HL-60 (cell line): ENCODE results near the gene MEF2A.

Source experiments
- GABPA ChIP-seq: IDR thresholded peaks from 2 replicates; pipeline ENCODE4 v1.6.1; 2012; ENCODE audit warnings: low read depth
- POLR2AphosphoS5 ChIP-seq: IDR thresholded peaks from 2 replicates; pipeline ENCODE4 v1.6.1; 2012; ENCODE audit warnings: low read depth
- TF ChIP-seq, protein P1 (sequence below): IDR thresholded peaks from one replicate; pipeline ENCODE4 v1.5.1; 2011; ENCODE audit warnings: low read length, control low read depth, inconsistent platforms; ENCODE audit not compliant: insufficient read depth

- TF ChIP-seq, protein P1, sequence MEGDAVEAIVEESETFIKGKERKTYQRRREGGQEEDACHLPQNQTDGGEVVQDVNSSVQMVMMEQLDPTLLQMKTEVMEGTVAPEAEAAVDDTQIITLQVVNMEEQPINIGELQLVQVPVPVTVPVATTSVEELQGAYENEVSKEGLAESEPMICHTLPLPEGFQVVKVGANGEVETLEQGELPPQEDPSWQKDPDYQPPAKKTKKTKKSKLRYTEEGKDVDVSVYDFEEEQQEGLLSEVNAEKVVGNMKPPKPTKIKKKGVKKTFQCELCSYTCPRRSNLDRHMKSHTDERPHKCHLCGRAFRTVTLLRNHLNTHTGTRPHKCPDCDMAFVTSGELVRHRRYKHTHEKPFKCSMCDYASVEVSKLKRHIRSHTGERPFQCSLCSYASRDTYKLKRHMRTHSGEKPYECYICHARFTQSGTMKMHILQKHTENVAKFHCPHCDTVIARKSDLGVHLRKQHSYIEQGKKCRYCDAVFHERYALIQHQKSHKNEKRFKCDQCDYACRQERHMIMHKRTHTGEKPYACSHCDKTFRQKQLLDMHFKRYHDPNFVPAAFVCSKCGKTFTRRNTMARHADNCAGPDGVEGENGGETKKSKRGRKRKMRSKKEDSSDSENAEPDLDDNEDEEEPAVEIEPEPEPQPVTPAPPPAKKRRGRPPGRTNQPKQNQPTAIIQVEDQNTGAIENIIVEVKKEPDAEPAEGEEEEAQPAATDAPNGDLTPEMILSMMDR = no peak
- TF ChIP-seq POLR2AphosphoS5 (no peak), GABPA (no peak)
Observed at GRCh38 chr15:99762288-99762687, 196.5 kb downstream of the MEF2A start.
